NCI-H345 treated with DMSO at 0.1 percent for 48 hours (cell line): Measurements from ENCODE around the gene HSPA14.
"Not testable (repeated sequence)": the region's sequence is repeated elsewhere in the genome, so short reads cannot be mapped to it uniquely, and the experiment has no call there.

Source experiments
- DNase-seq: peaks from one replicate; lab custom pipeline; 2025; ENCODE audit not compliant: unreplicated experiment; lab: John Stamatoyannopoulos, UW

The HSPA14 gene

DNA sequence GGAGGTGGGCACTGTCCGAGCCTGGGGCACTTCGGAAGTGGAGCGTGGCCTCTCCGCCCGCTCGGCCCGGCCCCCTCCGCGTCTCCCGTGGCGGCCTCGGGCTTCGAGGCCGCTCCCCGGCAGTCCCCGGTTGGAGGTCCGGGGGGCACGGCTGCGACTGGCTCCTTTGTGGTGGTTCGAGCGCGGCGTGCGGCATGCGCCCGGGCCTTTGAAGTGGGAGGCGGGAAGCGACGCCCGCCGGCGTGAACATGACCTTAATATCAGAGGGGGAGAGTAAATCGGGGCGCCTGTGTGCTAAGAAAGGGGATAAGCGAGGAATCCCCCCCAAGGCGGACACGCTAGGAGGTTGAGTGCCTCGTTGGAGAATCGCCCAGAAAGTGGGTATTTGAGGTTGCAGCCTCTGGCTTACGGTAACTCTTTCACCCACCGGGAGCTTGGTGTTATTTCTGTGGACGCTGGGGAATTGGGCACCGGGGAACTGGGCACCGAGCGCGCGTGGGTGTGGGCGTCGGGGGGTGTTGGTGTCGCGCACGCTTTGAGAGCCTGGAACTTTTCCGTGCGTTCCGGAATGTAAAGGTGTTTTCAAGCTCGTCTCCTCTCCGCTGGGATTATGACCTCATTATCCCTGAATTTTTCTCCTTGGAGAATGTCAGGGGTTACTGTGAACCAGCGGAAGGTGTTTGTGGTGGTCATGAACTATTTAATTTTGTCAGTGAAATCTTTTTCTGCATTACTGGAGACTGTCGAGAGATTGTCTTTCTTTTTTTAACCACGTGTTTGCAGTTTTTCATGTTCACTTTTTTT is 41.2 kb downstream of the HSPA14 start:
- DNase-seq, result no peak

- DNase-seq, result no peak
Measured at GRCh38 chr10:14879928-14880193, 41.8 kb downstream of the HSPA14 start.

- no peak for DNase-seq
Measured at GRCh38 chr10:14880229-14880628, 42.1 kb downstream of the HSPA14 start.

DNA sequence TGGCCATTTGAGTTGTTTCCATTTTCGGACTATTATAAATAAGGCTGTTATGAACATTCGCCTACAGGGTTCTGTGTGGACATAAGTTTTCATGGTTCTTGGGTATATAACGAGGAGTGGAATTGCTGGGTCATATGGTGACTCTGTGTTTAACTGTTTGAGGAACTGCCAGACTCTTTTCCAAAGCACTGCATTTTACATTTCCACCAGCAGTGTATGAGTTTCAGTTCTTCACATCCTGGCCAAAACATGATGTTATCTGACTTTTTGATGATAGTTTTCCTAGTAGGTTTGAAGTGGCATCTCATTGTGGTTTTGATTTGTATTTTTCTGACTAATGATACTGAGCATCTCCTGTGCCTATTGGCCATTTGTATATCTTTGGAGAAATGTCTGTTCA is 46.0 kb downstream of the HSPA14 start:
- DNase-seq, result no peak

GRCh38 chr10:14889318-14889717 is 51.2 kb downstream of the HSPA14 start:
- no peak for DNase-seq

DNA sequence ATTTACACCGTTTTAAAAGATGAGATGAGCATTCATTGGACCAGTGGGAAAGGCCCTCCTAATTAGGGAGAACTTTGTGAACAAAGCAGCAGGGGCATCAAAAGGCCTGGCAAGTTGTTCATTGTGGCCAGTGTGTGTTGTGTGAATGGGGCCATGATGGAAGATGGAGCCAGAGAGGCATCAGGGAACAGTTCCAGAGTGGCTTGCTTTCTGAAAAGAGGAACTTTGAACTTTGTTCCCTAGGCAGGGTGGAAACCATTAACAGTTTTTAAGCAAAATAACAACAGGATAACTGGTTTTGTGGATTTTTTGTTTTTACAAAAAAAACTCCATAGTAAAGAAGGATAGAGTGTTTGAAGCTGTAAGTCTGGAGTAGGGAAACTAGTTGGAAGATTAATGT is 53.0 kb downstream of the HSPA14 start:
- no peak for DNase-seq

DNA sequence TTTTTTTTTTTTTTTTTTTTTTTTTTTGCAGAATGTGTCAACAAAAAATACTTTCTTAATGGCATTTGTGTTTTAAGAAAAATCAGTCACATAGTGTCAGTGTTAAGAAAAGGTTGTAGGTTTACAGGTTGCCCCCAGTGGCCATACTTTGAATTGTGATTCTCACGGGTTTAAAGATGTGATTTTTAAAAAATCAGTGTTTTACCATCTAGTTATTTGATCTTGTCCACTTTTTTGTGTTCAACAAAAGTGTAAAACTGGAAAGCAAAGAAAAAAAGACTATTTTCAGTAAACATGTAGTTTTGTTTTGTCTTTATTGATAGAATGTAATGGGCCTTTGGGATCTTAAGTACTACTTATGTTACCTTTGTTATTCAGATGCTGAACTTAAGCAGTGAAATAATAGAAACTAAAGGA is 66.2 kb downstream of the HSPA14 start:
- no peak for DNase-seq

- DNase-seq, result no peak
Measured at GRCh38 chr10:14904864-14905263, 66.8 kb downstream of the HSPA14 start.

- DNase-seq, result no peak
Measured at GRCh38 chr10:14905890-14906289, 67.8 kb downstream of the HSPA14 start.

DNA sequence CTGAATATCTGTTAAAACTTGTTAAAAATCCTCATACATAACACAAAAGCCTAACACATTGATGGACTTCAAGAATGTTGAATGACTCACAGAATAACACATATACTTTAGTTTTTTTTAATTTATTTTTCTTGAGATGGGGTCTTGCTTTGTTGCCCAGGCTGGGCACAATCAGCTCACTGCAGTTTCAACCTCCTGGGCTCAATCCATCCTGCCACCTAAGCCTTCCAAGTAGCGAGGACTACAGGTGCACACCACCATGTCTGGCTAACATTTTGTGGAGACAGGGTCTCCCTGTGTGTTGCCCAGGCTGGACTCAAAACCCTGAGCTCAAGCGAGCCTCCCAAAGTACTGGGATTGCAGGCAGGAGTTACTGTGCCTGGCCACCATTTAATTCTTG is 68.7 kb downstream of the HSPA14 start:
- DNase-seq, result no peak

- DNase-seq, result not testable (repeated sequence)
Measured at GRCh38 chr10:14907591-14907990, 69.5 kb downstream of the HSPA14 start.

DNA sequence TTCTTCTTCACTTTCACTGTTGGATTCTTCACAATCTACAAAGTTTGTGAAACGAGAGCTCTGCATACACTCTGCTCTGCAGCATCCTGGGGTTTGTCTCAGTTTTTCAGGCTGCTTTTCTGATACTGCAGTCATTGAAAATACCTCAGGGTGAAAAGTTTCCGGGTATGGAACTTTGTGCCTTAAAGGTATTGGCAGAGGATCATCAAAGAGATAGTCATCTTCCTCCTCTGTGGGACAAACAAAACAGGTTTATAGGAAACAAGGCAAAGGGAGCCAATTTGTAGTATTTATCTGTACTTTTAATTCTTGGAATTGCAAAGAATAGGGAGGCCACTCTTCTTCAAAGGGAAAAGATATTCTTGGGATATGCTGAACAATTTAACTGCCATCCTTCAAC is 71.0 kb downstream of the HSPA14 start:
- DNase-seq, result no peak

GRCh38 chr10:14910953-14911352 is 72.8 kb downstream of the HSPA14 start:
- no peak for DNase-seq

GRCh38 chr10:14911801-14912200 is 73.7 kb downstream of the HSPA14 start:
- DNase-seq, result no peak

DNA sequence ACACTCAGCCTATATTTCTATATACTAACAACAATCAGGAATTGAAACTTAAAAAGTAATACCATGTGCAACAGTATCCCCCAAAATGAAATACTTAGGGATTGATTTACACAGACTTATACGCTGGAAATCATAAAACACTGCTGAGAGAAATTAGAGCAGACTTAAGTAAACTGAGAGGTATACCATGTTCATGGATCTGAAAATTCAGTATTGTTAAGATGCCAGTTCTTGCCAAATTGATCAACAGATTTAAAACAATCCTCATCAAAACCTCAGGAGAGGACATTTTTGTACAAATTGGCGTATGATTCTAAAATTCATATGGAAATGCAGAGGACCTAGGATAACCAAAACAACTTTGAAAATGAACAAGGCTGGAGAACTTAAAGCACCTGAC is 78.5 kb downstream of the HSPA14 start:
- no peak for DNase-seq

DNA sequence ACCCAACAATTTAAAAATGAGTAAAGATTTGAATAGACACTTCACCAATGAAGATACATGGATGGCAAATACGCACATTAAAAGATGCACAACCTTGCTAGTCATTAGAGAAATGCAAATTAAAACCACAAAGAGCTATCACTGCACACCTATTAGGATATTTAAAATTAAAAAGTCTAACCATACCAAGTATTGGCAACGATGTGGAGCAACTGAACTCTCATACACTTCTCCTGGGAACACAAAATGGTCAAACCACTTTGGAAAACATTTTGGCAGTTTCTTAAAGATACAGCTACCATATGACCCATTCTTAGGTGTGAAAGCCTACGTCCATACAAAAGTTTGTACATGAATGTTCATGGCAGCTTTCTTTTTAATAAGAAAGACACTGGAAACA is 79.7 kb downstream of the HSPA14 start:
- no peak for DNase-seq

- DNase-seq, result no peak
Measured at GRCh38 chr10:14918964-14919363, 80.9 kb downstream of the HSPA14 start.
